IPS-20b (cell line): ENCODE data around the gene PPM1G.
"Not testable (repeated sequence)": the region's sequence is repeated elsewhere in the genome, so short reads cannot be mapped to it uniquely, and the experiment has no call there.

ENCODE experiments used
- H3K27ac ChIP-seq: one replicate; pipeline ENCODE4 v1.5.1; 2013; ENCODE audit warnings: low read length
- H3K27me3 ChIP-seq: 2 replicates; pipeline ENCODE4 v1.6.1; 2013; ENCODE audit warnings: mild to moderate bottlenecking, low read length, inconsistent platforms; ENCODE audit not compliant: insufficient read depth
- H3K36me3 ChIP-seq: 2 replicates; pipeline ENCODE4 v1.6.1; 2013; ENCODE audit warnings: low read depth, mild to moderate bottlenecking, inconsistent platforms, low read length, moderate library complexity; ENCODE audit not compliant: insufficient read depth
- H3K4me1 ChIP-seq: 2 replicates; pipeline ENCODE4 v1.6.1; 2013; ENCODE audit warnings: mild to moderate bottlenecking, control low read depth, inconsistent platforms, low read length, moderate library complexity; ENCODE audit not compliant: insufficient read depth
- H3K4me3 ChIP-seq: 2 replicates; pipeline ENCODE4 v1.5.1; 2013; ENCODE audit warnings: mild to moderate bottlenecking, low read length, inconsistent platforms
- H3K9ac ChIP-seq: 2 replicates; pipeline ENCODE4 v1.6.1; 2013; ENCODE audit warnings: low read depth, mild to moderate bottlenecking, inconsistent platforms, low read length, moderate library complexity
- H3K9me3 ChIP-seq: 2 replicates; pipeline ENCODE4 v1.6.1; 2013; ENCODE audit warnings: mild to moderate bottlenecking, low read depth, low read length, inconsistent platforms; ENCODE audit not compliant: insufficient read depth

PPM1G gene

DNA sequence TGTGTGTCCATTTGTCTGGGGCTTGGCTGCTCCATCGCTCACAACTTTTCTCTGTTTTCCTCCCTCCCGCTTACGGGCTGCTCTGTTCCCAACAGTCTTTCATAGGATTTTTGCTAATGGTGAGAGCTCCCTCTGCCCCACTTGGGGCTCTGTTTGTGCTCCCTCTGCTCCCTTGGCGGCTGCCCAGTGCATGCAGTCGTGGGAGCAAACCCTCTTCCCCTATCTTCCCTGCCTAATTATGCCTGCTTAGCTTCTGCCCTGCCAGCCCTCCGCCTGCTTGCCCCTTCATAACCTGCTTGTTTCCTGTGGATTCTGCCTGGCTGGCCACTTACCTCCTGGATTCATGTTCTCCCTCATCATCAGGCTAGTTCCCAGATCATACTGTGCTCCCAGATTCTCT, 26.2 kb upstream of the PPM1G start:
- Histone ChIP-seq H3K9ac (no peak overlapping the region), H3K9me3 (no peaks in the 10 kb centered on the region), H3K36me3 (peaks cover 65% of the 10 kb centered on the region), H3K27ac (no peak overlapping the region), H3K4me3 (no peak overlapping the region), H3K27me3 (no peaks in the 10 kb centered on the region), H3K4me1 (no peaks in the 10 kb centered on the region)

DNA sequence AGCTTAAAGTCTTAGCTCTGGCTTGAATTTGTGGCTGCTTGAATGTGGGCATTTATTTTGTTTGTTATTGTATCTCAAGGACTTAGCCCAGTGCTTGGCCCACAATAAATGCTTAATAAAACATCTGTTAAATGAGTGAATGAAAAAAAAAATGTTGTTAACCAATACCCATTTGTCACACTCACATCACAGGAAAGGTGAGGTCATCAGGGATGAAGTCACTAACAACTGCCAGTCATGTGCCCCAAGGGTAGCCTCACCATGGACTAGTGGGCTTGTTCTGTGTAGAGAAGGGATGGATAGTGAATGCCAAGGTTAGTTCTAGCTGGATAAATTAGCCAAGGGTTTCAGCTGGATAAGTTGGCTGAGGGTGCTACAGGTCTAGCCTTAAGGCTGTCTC, 22.0 kb upstream of the PPM1G start:
- no peak overlapping the region for H3K9ac ChIP-seq
- no peak overlapping the region for H3K27ac ChIP-seq
- H3K4me1 ChIP-seq, result peaks cover 9% of the 10 kb centered on the region; the same call in 1 of the 2 replicates
- no peaks in the 10 kb centered on the region for H3K9me3 ChIP-seq
- no peaks in the 10 kb centered on the region; the same call in 1 of the 2 replicates for H3K27me3 ChIP-seq
- no peak overlapping the region for H3K4me3 ChIP-seq
- peaks cover 35% of the 10 kb centered on the region for H3K36me3 ChIP-seq

DNA sequence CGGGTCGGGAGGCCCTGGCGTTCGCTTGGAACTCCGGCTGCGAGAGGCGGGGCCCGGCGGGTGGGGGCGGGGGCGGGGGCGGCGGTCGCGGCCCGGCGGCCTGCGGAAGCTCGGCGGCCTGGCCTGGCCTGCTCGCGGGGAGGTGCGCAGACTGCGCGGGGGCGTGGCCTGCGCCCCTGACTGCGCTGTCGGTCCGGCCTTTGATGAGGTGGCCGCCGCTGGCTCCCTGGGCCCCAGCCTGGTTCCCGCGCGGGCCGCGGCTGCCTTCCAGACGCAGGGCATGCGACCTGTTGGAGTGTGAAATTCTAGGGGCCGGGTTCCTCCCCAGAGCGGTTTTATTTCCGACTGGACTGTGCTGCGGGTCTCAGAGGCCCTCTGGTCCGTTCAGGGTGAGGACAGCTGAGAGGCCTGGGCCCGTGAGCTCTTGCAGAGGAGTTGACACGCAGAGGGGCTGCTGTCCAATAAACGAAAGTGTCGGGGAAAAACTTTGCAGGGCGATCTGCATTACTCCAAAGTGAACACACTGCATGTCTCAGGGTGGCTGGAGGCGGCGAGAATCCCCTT, 19.7 kb upstream of the PPM1G start:
- H3K9me3 ChIP-seq, result no peaks in the 10 kb centered on the region
- H3K4me3 ChIP-seq, result peak overlapping the region; percentile 96
- H3K27me3 ChIP-seq, result no peaks in the 10 kb centered on the region; the same call in 1 of the 2 replicates
- H3K9ac ChIP-seq, result peak overlapping the region; percentile 81
- no peak overlapping the region for H3K27ac ChIP-seq
- H3K4me1 ChIP-seq, result peaks cover 9% of the 10 kb centered on the region; the same call in 1 of the 2 replicates
- H3K36me3 ChIP-seq, result peaks cover 12% of the 10 kb centered on the region

DNA sequence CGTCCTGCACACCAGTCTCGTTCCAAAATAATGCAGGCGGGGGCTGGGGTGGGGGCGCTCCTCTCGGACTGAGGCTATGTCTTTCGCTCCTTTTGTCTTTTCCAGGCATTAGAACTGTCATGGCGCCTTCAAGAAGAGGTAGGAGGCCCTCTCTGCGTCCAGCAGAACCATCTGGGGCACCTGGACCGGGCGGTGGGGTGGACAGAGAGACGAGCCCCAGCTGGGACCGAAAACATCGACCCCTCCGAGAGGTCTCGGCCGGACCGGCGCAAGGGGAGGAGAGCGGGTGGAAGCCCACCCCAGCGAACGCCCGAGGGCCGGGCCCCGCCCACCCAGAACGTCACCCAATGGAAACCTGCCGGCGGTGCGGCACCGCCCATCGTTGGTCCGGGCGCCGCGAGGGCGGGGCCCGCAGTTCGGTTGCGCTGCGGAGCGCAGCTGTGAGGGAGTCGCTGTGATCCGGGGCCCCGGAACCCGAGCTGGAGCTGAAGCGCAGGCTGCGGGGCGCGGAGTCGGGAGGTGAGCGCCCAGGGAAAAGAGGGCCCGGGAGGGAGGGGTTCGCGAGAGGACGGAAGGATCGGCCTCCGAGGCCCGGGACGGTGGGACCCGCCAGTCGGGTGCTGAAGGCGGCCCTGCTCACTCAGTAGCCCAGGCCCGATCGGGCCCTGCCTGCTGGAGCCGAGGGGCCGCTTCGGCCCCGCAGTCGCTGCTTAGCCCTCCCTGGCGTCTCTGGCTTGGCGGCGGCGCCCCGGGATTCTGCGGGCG, 19.0 kb upstream of the PPM1G start, which contains the start of gene NRBP1:
NRBP1 (plus strand) TSS at position 419 of the 765 bp plus-strand sequence. CDS start 4,643 bp downstream, outside the sequence.
- Histone ChIP-seq H3K27ac (peak within 1 kb of the TSS; percentile 17), H3K9me3 (no peaks in the 10 kb centered on the region), H3K9ac (peak within 1 kb of the TSS; percentile 81), H3K4me3 (peak within 1 kb of the TSS; percentile 96), H3K36me3 (peaks cover 5% of the 10 kb centered on the region), H3K27me3 (no peaks in the 10 kb centered on the region; the same call in 1 of the 2 replicates), H3K4me1 (peaks cover 9% of the 10 kb centered on the region; the same call in 1 of the 2 replicates)

DNA sequence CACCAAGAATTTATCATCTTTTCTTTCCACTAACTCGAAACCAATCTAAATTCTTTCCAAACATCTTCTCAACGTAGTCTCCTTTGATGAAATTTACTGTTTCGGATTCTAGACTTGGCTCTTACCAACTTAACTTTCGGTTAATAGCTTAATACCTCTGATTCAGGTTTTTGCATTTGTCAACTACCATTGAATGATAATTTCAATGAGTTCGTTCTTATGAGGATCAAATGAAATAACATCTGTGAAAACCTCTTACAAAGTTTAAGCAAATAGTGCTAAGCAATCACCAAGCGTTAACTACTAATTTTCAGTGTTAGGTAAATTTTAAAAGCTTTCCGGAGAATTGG, 18.4 kb upstream of the PPM1G start:
- Histone ChIP-seq H3K4me3 (peak overlapping the region; percentile 87), H3K36me3 (no peaks in the 10 kb centered on the region), H3K4me1 (peaks cover 9% of the 10 kb centered on the region; the same call in 1 of the 2 replicates), H3K9ac (peak overlapping the region; percentile 80), H3K27me3 (no peaks in the 10 kb centered on the region; the same call in 1 of the 2 replicates), H3K27ac (peak overlapping the region; percentile 17), H3K9me3 (no peaks in the 10 kb centered on the region)

DNA sequence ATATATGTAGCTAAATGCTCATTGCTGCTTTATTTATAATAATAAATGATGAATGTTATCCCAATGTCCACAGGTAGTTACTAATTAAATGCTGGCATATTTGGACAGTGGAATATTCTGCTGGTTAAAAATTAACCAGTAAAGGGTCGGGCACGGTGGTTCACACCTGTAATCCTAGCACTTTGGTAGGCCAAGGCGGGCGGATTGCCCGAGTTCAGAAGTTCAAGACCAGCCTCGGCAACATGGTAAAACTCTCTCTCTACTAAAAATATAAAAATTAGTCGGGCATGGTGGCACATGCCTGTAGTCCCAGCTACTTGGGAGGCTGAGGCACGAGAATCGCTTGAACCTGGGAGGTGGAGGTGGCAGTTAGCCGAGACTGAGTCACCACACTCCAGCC, 15.6 kb upstream of the PPM1G start:
- H3K36me3 ChIP-seq, H3K27ac ChIP-seq, H3K9me3 ChIP-seq, H3K27me3 ChIP-seq, H3K4me3 ChIP-seq, H3K4me1 ChIP-seq, H3K9ac ChIP-seq: not testable (repeated sequence)

DNA sequence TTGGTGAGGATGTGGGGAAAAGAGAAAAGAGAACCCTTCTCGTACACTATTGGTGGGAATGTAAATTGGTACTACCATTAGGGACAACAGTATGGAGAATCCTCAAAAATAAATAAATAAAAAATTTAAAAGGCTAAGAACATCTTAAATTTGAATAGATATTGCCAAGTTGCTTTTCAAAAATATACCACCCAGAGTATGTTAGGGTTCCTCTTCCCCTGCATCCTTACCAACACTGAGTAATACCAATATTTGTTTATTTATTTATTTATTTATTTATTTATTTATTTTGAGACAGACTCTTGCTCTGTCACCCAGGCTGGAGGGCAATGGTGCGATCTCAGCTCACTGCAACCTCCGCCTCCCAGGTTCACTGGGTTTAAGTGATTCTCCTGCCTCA, 13.6 kb upstream of the PPM1G start:
- H3K27me3 ChIP-seq, result no peaks in the 10 kb centered on the region
- no peak overlapping the region for H3K4me3 ChIP-seq
- no peak overlapping the region for H3K9ac ChIP-seq
- H3K27ac ChIP-seq, result no peak overlapping the region
- H3K36me3 ChIP-seq, result no peaks in the 10 kb centered on the region
- peaks cover 4% of the 10 kb centered on the region; the same call in 1 of the 2 replicates for H3K4me1 ChIP-seq
- H3K9me3 ChIP-seq, result no peaks in the 10 kb centered on the region

DNA sequence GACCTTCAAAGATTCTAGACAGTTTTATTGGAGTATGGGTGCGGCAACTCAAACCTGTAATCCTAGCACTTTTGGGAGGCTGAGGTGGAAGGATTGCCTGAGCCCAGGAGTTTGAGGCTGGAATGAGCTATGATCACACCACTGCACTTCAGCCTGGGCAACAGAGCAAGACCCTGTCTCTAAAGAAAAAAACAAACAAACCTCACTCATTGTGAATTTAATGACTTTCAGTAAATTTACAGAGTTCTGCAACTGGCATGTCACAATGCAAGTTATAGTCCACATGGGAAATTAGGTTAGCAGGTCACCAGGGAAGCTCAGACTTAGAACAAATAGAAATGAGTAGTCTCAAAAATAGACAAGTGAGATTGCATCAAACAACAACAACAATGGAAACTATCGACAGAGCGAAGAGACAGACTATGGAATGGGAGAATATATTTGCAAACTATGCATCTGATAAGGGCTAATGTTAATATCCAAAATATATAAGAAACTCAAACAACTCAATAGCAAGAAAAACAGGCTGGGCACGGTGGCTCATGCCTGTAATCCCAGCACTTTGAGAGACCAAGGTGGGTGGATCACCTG, 12.4 kb upstream of the PPM1G start:
- no peaks in the 10 kb centered on the region for H3K9me3 ChIP-seq
- H3K27ac ChIP-seq, result no peak overlapping the region
- no peaks in the 10 kb centered on the region for H3K4me1 ChIP-seq
- no peak overlapping the region for H3K9ac ChIP-seq
- H3K36me3 ChIP-seq, result no peaks in the 10 kb centered on the region
- H3K4me3 ChIP-seq, result no peak overlapping the region
- H3K27me3 ChIP-seq, result no peaks in the 10 kb centered on the region

DNA sequence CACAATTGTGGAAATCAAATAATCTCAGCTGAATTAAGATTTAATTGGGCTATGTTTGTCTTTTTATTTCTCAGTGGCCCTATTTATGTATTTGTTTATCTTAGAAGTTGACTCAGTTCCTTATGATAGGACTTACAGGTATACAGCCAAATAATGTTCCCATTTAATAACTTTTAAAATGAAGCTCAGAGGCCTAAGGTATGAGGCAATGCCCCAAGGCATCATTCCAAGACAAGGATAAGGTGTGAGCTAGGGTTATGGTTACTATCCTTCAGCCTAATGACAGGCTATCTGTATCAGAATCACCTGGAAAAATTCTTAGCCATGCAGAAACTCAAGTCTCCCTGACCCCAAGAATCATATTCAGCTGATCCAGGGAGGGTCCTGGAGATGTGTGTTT, 11.6 kb upstream of the PPM1G start:
- no peak overlapping the region for H3K9ac ChIP-seq
- H3K4me3 ChIP-seq, result no peak overlapping the region
- no peaks in the 10 kb centered on the region for H3K9me3 ChIP-seq
- no peaks in the 10 kb centered on the region for H3K27me3 ChIP-seq
- H3K4me1 ChIP-seq, result no peaks in the 10 kb centered on the region
- H3K27ac ChIP-seq, result no peak overlapping the region
- H3K36me3 ChIP-seq, result no peaks in the 10 kb centered on the region

DNA sequence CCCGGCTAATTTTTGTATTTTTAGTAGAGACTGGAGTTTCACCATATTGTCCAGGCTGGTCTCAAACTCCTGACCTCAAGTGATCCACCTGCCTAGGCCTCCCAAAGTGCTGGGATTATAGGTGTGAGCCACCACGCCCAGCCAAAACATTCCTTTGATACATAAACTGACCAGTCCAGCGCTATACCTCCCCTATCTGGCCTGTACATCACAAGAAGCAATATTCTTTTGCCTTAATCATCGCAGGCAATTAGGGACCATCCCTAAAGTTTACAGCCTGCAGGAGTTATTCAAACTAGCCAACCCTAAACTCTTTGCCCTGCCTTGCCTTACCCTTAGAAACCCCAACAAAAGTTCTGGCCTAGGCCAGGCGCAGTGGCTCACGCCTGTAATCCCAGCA, 6.8 kb upstream of the PPM1G start:
- Histone ChIP-seq H3K27ac (no peak overlapping the region), H3K9me3 (no peaks in the 10 kb centered on the region), H3K27me3 (no peaks in the 10 kb centered on the region), H3K9ac (no peak overlapping the region), H3K4me1 (no peaks in the 10 kb centered on the region), H3K4me3 (no peak overlapping the region), H3K36me3 (no peaks in the 10 kb centered on the region)

DNA sequence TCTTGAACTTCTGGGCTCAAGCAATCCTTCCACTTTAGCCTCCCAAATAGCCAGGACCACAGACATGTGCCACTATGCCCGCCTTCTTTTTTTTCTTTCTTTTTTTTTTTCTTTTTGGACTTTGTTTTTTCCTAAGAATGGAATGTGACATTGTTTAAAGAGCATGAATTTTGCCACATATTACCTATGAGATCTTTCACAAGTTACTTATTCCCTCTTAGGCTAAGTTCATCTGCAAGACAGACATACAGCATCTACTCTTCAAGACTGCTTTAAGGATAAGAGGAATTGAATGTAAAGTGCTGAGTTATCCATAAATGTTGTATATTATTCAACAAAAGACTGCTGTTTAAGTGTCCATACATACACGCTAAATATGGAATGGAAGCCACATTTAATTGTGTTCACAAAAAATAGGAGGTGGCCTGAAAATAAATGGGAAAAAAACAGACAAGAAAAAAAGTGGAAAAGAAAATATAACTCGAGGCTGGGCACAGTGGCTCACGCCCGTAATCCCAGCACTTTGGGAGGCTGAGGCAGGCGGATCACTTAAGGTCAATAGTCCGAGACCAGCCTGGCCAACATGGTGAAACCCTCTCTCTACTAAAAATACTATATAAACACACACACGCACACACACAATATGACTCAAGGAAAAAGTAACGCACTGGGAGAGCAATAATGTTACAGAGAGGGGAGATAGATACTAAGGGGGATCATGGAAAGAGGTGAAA, 3.2 kb upstream of the PPM1G start:
- Histone ChIP-seq H3K27me3 (no peaks in the 10 kb centered on the region), H3K36me3 (peaks cover 1% of the 10 kb centered on the region; the same call in 1 of the 2 replicates), H3K9ac (no peak overlapping the region), H3K4me3 (no peak overlapping the region), H3K4me1 (no peaks in the 10 kb centered on the region), H3K27ac (no peak overlapping the region), H3K9me3 (no peaks in the 10 kb centered on the region)
